Coronary artery (tissue), 2 donors: ENCODE data around the gene RPE65.
"Not testable (repeated sequence)": the region's sequence is repeated elsewhere in the genome, so short reads cannot be mapped to it uniquely, and the experiment has no call there.

Experiments
- DNase-seq: peaks from one replicate; pipeline ENCODE4 v3.0.0-alpha.2; 2017; ENCODE audit warnings: low spot score
- H3K27ac ChIP-seq, 2 donors: fragments of 200-600 bp; sonication (generic); one replicate each; pipeline ENCODE4 v1.5.1; 2016 to 2019
- H3K4me3 ChIP-seq: fragments of 200-600 bp; sonication (generic); 2 replicates; pipeline ENCODE4 v1.5.1; 2016; ENCODE audit warnings: mild to moderate bottlenecking, moderate library complexity
- CTCF ChIP-seq: fragments of 200-600 bp; sonication (generic); IDR thresholded peaks from one replicate; pipeline ENCODE4 v1.5.1; 2019; ENCODE audit warnings: antibody characterized with exemption

RPE65 gene

DNA sequence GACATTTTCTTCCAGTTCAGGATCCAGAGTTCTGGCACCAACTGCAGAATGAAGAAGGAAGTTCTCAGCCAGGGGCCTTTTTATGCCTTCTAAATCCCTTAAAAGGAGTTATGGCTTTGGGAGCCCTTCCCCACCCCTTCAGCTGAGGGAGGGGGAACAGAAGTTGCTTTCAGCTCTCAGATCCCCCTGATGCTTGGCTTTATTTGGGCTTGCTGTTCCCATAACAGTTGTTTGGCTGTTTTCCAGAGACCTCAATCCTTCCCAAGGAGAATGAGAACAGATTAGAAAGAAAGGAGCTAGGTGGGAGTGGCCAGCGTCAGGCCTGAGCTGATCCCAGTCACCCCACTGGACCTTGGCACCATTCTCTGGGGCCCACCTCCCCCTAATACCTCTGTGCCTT is at the start of gene RPE65:
Gene RPE65, minus strand, starts transcription at position 54 of the 400 bp plus-strand sequence. Its CDS starts 49 bp downstream, at position 5.
- no peak for DNase-seq

GRCh38 chr1:68497358-68497698 is 47.6 kb upstream of the RPE65 start:
- no peak for TF ChIP-seq CTCF
- Histone ChIP-seq H3K4me3 (peak overlapping the region; percentile 84), H3K27ac (peak overlapping the region; percentile 0 to 10)
- no peak for DNase-seq

More for the DNA sequence above, at the start of gene RPE65:
- no peak within 1 kb of the TSS for H3K27ac ChIP-seq
- H3K4me3 ChIP-seq = no peak within 1 kb of the TSS
- TF ChIP-seq CTCF = no peak

GRCh38 chr1:68496680-68497357 is 47.1 kb upstream of the RPE65 start, which contains the start of gene DEPDC1:
TSS of gene DEPDC1 (minus strand) at chr1:68497082. CDS start at chr1:68496999, 83 bp downstream.
- no peak for TF ChIP-seq CTCF
- H3K27ac ChIP-seq = peak within 1 kb of the TSS; percentile 0 to 10
- DNase-seq = peak; percentile 97
- peak within 1 kb of the TSS; percentile 84 for H3K4me3 ChIP-seq

DNA sequence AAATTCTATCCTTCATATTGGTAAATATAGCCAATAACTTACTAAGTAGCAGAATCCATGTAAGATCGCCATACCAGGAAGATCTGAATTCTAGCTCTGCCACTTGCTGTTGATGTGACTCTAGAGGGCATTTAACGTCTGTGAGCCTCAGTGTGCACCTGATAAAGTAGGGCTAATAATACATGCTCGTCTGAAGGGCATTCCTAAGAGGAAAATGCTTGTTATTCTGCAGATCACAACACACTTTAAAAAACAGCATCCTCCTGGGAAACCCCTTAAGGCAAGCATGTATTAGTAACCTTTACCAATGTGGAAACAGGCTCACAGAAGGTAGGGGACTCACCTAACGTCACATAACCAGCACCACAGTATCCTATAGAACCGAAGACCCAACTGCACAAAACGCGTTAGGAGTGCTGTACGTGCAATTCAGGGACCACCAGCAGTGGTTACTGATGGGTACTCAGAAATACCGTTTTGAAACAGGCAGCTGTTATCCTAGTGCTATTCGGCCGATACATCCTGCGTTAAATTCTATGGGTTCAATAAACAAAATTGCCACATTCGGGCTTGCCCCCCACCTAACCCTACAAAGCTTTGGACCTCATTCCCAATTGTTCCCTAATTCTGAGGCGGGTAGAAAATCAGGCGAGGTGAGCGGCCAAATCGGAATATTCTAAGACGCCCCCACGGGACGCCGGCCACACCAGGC is 46.4 kb upstream of the RPE65 start:
- no peak for TF ChIP-seq CTCF
- H3K4me3 ChIP-seq = peak overlapping the region; percentile 84
- DNase-seq = no peak
- no peak overlapping the region for H3K27ac ChIP-seq

DNA sequence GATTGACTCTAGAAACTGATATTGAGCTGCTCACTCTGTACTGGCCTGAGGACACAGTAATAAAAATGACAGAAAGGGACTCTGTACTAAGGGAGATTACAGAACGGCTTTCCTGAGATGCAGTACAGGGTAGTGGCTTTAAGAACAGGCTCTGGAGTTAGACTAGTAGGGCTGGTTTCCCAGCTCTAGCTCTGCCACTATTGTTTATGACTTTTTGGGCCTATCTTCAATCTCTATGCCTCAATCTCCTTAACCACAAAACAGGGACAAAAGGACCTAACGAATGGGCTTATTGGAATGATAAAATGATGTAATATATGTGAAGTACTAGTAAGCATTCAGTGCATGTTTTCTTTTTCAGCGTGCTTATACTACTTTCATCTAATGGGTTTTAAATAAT is 45.8 kb upstream of the RPE65 start:
- no peak for TF ChIP-seq CTCF
- DNase-seq = no peak
- H3K27ac ChIP-seq = no peak overlapping the region
- no peak overlapping the region for H3K4me3 ChIP-seq

DNA sequence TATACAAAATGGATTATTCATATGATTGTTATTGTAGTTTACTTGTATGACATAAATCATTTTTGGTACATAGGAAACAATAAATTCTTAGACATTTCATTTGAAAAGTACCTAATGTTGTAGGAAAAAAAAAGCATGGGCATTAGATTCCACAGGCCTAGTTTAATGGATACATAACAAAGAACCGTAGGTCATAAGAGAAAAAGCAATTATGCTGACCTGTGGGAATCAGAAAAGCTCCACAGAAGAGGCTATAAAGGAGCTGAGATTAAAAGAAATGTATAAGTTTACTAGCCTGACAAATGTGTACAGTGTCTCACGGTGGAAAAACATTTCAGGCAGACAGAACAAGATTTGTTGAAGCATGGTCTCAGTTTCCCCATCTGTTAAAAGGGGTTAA is 43.4 kb upstream of the RPE65 start:
- H3K27ac ChIP-seq = no peak overlapping the region
- TF ChIP-seq CTCF = no peak
- H3K4me3 ChIP-seq = no peak overlapping the region
- DNase-seq = no peak

DNA sequence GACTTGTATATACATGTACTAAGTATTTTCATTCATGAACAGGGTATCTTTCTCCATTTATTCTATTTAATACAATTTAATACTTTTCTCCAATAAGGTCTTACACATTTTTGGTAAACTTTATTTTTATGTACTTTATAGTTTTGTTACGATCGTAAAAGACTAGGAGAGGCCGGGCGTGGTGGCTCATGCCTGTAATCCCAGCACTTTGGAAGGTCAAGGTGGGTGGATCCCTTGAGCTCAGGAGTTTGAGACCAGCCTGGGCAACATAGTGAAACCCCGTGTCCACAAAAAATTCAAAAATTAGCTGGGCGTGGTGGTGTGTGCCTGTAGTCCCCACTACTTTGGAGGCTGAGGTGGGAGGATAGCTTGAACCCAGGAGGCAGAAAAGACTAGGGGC is 42.5 kb upstream of the RPE65 start:
- H3K27ac ChIP-seq, DNase-seq, H3K4me3 ChIP-seq: not testable (repeated sequence)
